Endothelial cell of umbilical vein (primary cell): ENCODE measurements around the gene NBPF14.
"Not testable (repeated sequence)": the region's sequence is repeated elsewhere in the genome, so short reads cannot be mapped to it uniquely, and the experiment has no call there.

Experiments
- CTCF ChIP-seq, 2 donors: IDR thresholded peaks; 1 replicate in 1 of 2; 2 replicates in 1 of 2; pipeline ENCODE4 v1.5.1; 2011; ENCODE audit warnings: low read length in 2 of 2, mild to moderate bottlenecking in 2 of 2, moderate library complexity in 2 of 2, control low read depth in 1 of 2, inconsistent platforms in 1 of 2, low read depth in 1 of 2; ENCODE audit not compliant: insufficient read depth in 1 of 2; ENCODE audit errors: extremely low read depth in 1 of 2
- EZH2 ChIP-seq: IDR thresholded peaks from 2 replicates; pipeline ENCODE4 v1.6.1; 2012; ENCODE audit warnings: borderline replicate concordance, low read depth, mild to moderate bottlenecking, moderate library complexity, low read length, inconsistent platforms; ENCODE audit not compliant: severe bottlenecking
- FOS ChIP-seq: IDR thresholded peaks from 2 replicates; pipeline ENCODE4 v1.6.1; 2011; ENCODE audit warnings: mild to moderate bottlenecking, low read length, moderate library complexity, borderline replicate concordance; ENCODE audit not compliant: insufficient read depth
- GATA2 ChIP-seq: IDR thresholded peaks from 2 replicates; pipeline ENCODE4 v1.7.0; 2011; ENCODE audit warnings: low read depth, mild to moderate bottlenecking, moderate library complexity, mixed read lengths, low read length; ENCODE audit not compliant: insufficient read length, insufficient read depth
- MAX ChIP-seq: IDR thresholded peaks from 2 replicates; pipeline ENCODE4 v1.6.1; 2011; ENCODE audit not compliant: insufficient read depth, insufficient read length
- MYC ChIP-seq: IDR thresholded peaks from one replicate; pipeline ENCODE4 v1.6.1; 2011; ENCODE audit warnings: mild to moderate bottlenecking, low read depth, low read length
- POLR2A ChIP-seq: IDR thresholded peaks from 2 replicates; pipeline ENCODE4 v1.6.1; 2012; ENCODE audit warnings: low read depth, mild to moderate bottlenecking, control low read depth, low read length
- POLR2AphosphoS5 ChIP-seq: IDR thresholded peaks from 2 replicates; pipeline ENCODE4 v1.6.1; 2012; ENCODE audit warnings: low read depth, mild to moderate bottlenecking, control low read depth, low read length, moderate library complexity; ENCODE audit not compliant: insufficient read depth

- not testable (repeated sequence) for TF ChIP-seq CTCF (IDR thresholded peaks at IDR 0.05; ENCODE audit: extremely low read depth in 1 of 2, insufficient read depth in 1 of 2, low read depth in 1 of 2, low read length in 2 of 2); GATA2; POLR2A; MYC; MAX; POLR2AphosphoS5; EZH2; FOS
Observed at GRCh38 chr1:148591098-148591497, 4.7 kb downstream of the NBPF14 start.
